Inflammatory macrophage (primary cell): Measurements from ENCODE around the gene MOB1A.
"Not testable (repeated sequence)": the region's sequence is repeated elsewhere in the genome, so short reads cannot be mapped to it uniquely, and the experiment has no call there.

Experiments
- DNase-seq, 2 donors: peaks; one replicate each; pipeline ENCODE4 v3.0.0-alpha.2; 2020 to 2022

MOB1A gene

GRCh38 chr2:74148457-74149246 lies 30.0 kb downstream of the MOB1A start:
- no peak for DNase-seq

DNA sequence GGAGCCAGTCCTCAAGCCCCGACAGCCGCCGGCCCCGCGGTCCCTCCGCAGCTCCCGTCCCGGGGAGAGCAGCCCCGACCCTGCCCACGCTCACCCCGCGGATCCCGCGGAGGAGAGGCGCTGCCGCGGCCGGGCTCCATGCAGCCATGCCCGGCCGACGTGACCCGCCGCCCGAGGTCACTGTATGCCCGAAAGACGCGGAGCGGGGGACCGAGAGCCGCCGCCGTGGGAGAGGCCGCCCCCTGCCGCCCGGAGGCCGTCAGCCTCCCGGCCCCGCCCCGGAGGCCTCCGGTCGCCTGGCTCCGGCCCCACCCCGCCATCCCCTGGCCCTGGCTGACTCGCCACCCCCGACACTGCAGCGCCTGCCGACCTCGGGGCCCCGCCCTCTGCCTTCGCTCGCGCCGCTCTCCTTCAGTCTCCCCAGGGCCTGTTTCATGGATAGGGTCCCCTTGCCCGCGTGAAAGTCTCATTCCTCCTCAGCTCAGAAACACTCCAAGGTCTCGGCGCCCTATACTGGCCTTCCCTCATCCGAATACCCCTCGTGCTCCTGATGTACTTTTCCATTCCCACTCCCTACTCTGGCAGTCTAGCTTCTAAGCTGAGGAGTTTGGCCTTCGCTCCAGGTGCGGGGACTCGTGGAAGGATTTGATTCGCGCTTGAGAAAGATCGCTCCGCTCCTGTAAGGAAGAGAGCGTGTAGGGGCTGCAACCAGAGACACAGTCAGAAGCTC lies 30.8 kb downstream of the MOB1A start, which contains the start of gene BOLA3:
Gene BOLA3, minus strand, starts transcription at position 186 of the 730 bp plus-strand sequence. Its CDS starts 38 bp downstream, at position 148.
- DNase-seq, result peak; percentile 85 to 90

GRCh38 chr2:74146929-74147726 lies 31.6 kb downstream of the MOB1A start:
- DNase-seq, result peak; percentile 46 to 55

GRCh38 chr2:74142340-74142739 lies 36.3 kb downstream of the MOB1A start:
- DNase-seq, result peak in 1 of 2 donors; percentile 9

DNA sequence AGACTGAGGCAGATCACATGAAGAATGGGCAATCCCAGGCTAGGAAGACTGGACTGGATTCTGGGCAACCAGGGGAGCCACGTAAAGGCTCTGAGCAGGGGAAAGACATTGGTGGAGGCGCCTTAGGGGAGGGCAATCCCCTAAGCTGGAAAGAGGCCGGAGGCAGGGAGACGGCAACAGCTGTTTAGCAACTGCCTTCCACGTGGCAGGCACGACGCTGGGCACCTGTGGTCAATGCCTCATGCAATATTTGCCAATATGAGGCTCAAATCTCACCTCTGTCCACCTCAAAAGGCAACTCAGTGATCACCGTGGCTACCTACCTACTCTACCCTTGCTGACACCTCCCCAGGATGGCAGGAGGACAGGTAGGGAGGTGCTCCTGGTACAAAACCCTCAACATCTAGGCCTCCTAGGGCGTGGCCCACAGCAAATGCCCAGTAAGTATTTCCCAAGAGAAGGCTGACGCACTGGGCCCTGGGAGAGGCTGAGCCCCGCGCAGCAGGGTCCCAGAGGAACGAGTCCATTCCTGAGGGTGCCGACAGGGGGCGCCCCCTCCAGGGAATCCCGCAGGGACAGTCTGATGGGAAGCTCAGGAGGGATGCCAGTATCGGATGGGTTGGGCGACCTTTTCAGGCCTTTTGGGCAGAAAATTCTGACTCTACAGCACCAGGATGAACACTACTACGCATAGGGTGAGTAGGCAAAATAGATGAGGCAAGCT lies 39.9 kb downstream of the MOB1A start:
- DNase-seq, result no peak

- DNase-seq, result no peak
Measured at GRCh38 chr2:74137651-74138599, 40.8 kb downstream of the MOB1A start.

- DNase-seq, result no peak
Measured at GRCh38 chr2:74131901-74132300, 46.8 kb downstream of the MOB1A start.

GRCh38 chr2:74130211-74130995 lies 48.3 kb downstream of the MOB1A start:
- DNase-seq, result no peak

- no peak for DNase-seq
Measured at GRCh38 chr2:74128206-74128605, 50.5 kb downstream of the MOB1A start.

DNA sequence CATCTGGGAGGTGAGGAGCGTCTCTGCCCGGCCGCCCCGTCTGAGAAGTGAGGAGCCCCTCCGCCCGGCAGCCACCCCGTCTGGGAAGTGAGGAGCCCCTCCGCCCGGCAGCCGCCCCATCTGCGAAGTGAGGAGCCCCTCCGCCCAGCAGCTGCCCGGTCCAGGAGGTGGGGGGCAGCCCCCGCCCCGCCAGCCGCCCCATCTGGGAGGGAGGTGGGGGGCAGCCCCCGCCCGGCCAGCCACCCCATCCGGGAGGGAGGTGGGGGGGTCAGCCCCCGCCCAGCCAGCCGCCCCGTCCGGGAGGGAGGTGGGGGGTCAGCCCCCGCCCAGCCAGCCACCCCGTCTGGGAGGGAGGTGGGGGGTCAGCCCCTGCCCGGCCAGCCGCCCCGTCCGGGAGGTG lies 54.7 kb downstream of the MOB1A start:
- not testable (repeated sequence) for DNase-seq

DNA sequence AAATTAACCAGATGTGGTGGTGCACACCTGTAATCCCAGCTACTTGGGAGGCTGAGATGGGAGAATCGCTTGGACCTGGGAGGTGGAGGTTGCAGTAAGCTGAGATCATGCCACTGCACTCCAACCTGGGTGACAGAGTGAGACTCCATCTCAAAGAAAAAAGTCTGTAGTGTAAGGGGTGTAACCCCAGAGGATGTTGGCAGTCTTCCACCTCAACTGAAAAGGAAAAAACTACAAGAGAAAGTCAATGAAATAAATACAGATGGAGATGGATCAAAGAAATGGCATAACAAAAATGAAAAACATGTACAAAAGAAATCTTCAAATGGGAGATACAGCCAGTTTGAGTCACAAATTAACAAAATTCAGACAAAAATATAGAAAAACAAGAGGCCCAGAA lies 56.8 kb downstream of the MOB1A start:
- not testable (repeated sequence) for DNase-seq

DNA sequence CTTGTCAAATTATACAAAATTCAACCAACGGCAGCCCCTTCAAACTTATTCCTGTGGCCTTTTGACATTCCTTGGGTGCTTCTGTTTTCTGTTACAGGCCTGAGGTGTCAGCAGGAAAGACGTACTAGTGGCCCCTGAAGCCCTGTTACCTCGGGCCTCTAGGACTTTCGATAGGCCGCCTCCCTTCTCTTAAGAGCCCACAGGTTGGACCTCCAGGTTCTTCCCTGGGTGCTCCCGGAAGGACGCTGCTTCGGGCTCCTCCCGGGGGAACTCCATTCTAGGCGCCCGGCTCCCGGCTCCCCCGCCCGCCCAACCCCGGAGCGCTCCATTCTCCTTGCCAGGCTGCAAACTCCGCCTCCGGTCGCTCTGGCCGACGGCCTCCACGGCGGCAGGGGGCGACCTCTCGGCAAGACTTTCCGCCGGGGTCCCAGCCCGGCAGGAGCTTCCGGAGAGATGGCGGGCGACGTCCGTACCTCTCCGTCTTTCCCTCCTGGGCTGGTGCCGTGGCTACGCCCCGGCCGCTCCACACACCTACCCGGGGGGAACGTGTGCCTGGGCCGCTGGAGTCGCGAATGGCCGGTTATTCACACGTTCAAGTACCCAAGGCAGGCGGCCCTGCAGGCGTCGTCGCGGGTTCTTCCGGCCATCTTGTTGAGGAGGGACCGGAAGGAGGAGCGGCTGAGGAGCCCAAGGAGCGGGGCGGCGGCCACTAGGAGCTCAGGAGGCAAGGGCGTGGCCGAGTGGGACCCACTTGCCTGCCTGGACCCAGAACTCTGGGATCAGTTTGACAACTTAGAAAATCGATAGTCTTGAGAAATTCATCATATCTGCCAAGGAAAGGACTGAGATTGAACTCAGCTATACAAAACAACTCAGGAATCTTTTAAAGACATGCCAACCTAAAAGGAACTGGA lies 58.5 kb downstream of the MOB1A start:
- DNase-seq, result peak; percentile 88 to 93

DNA sequence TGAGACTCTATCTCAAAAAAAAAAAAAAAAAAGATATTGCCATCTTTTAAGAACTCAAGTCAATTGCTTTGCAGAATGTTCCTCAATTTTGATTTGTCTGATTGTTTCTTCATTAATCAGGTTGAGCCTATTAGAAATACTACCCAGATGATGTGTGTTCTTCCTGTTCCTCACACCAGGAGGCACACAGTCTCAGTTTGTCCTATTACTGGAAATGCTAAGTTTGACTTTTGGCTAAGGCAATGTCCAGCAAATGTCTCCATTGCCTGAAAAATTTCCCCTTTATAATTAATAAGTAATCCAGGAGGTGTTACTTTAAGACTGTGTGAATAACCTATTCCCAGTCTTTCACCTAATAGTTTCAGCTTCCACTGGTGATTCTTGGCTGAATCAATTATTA lies 59.3 kb downstream of the MOB1A start:
- DNase-seq, result peak; percentile 30 to 40

- no peak for DNase-seq
Measured at GRCh38 chr2:74111380-74111779, 67.3 kb downstream of the MOB1A start.

DNA sequence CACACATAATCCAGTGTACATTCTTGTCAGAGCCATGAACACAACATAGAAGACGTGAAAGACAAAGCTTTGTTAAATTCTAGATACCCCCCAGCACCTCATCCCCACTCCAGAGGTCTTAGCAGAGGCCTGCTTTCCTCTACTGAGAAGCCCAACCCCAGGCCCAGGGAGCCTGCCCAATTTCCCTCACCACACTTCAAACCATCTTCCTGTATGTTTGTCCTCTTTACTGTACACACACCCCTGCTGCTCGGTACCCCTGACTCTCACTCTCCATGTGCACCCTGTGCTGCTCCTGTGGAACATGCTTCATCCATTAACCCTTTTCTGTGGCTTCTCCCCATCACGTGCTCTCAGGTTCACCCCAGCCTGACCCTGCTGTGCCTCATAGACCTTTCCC lies 68.1 kb downstream of the MOB1A start:
- DNase-seq, result no peak

DNA sequence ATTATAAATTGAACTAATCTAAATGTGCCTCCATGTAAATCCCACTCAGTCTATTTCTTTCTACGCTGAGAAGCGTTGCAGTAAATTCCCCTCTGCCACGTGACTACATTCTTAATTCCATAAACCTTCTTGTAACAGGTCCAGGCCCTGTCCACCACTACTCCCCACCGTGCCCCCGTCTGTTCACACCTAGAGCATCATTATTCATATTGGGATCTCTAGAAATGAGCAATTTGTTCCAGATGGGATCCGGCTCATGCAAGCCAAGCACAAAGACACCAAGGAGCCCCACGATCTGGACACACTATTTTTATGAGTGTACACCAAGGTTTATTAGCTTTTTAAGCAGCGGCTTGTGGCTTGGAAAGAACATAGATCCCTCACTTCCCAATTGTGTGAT lies 69.1 kb downstream of the MOB1A start:
- DNase-seq, result no peak

- no peak for DNase-seq
Measured at GRCh38 chr2:74107071-74107470, 71.6 kb downstream of the MOB1A start.

DNA sequence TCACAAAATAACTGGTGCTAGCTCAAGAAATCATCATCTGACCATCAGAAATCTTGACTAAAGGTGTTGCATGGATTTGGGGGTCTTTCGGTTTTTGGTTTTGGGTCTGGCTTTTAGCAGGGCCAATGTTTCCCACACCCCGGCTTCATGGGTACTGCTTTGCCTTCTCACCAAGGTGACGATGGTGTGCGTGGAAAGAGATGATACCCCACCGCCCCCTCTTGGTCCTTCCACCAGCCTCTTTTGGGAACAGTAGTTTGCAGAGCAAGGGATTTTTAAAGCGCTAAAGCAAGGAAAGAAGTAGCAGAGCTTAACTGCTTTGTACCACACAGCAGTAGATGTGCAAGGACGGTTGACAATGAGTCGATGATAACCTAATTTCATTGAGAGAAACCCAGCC lies 73.3 kb downstream of the MOB1A start:
- DNase-seq, result no peak

- no peak for DNase-seq
Measured at GRCh38 chr2:74104839-74105238, 73.8 kb downstream of the MOB1A start.
